ENCODE data around the gene MMP14. TPM values are rescaled to one million over a fixed set of nuclear protein-coding genes. Genes with fewer than 3 reads are reported as not detected.

Gene MMP14
- total and polyA plus RNA-seq, 2 of the 13 experiments (the other 11 are each of a cell fraction or from before 2014, with no cell fraction given), result 5.2 to 9.8 TPM

DNA sequence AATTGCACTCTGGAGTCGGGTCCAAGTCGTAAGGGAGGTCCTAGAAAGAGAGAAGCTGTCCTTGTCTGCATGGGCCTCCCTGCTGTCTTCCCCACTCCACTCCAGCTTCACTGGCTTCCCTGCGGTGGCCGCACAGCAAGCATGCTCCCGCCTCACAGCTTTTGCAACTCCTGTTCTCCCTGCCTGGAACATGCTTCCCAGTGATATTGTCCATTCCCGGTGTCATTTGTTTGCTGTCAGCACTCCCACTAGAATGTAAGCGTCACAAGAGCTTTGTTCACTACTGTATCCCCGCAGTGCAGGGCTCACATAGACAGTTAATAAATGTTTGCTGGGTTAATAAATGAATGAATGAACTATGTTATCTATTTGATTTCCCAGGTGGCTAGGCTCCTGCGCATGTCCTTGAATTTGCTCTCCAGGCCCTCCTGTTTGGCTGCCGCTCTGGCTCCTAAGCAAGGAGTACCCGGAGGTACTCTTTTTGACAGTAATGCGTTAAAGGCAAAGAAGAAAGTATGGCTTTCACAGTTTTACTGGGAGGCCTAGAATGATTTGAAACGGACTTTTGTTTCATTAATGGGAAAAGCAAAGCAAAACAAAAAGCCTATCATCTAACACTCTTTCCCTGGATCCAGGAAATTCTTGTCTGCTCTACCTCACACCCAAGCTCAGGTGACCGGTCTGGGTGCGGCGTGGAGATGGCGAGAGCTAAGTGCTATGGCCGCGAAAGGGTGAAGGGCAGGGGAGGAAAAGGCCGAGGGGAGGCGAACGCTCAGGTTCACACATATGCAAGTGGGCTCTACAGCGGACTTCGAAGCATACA is 15.0 kb upstream of the MMP14 start (continued):
- TF ChIP-seq FUBP1 (CRISPR knock-in tag; IDR thresholded peaks at IDR 0.05; ENCODE audit: borderline replicate concordance) (0 out of 2 replicates have a peak, but pooled peaks have one; percentile 44), TFAP4 (IDR thresholded peaks at IDR 0.05; ENCODE audit: borderline replicate concordance, low read depth) (no peak), ZNF777 (CRISPR knock-in tag; IDR thresholded peaks at IDR 0.05) (peak; percentile 57), MIXL1 (CRISPR knock-in tag; IDR thresholded peaks at IDR 0.05) (peak; percentile 79), RARA (CRISPR knock-in tag; IDR thresholded peaks at IDR 0.05) (peak; percentile 72), SP1 (IDR thresholded peaks at IDR 0.05) (no peak), SP1 (CRISPR knock-in tag; IDR thresholded peaks at IDR 0.05) (0 out of 2 replicates have a peak, but pooled peaks have one; percentile 21), ARNT2 (CRISPR knock-in tag; IDR thresholded peaks at IDR 0.05; ENCODE audit: low read depth) (peak; percentile 73; the same call in 1 of the 2 replicates), PAWR (CRISPR knock-in tag; IDR thresholded peaks at IDR 0.05; ENCODE audit: borderline replicate concordance) (0 out of 2 replicates have a peak, but pooled peaks have one; percentile 86), ZNF607 (CRISPR knock-in tag; IDR thresholded peaks at IDR 0.05; ENCODE audit: borderline replicate concordance) (peak; percentile 82), MEF2D (CRISPR knock-in tag; IDR thresholded peaks at IDR 0.05) (peak; percentile 32; the same call in 1 of the 2 replicates), ZNF121 (CRISPR knock-in tag; IDR thresholded peaks at IDR 0.05) (no peak), HOXA3 (CRISPR knock-in tag; IDR thresholded peaks at IDR 0.05) (peak; percentile 77), EEA1 (CRISPR knock-in tag; IDR thresholded peaks at IDR 0.05; ENCODE audit: borderline replicate concordance) (peak; percentile 88; the same call in 1 of the 2 replicates), BCL3 (CRISPR knock-in tag; IDR thresholded peaks at IDR 0.05) (peak; percentile 92), SNAI1 (CRISPR knock-in tag; IDR thresholded peaks at IDR 0.05; ENCODE audit: borderline replicate concordance) (peak; percentile 68; the same call in 1 of the 2 replicates)
- TF ChIP-seq, protein P1, sequence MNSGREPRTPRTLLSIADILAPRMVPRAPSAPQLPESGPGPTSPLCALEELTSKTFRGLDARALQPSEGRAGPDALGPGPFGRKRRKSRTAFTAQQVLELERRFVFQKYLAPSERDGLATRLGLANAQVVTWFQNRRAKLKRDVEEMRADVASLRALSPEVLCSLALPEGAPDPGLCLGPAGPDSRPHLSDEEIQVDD (CRISPR knock-in tag; IDR thresholded peaks at IDR 0.05; ENCODE audit: borderline replicate concordance), result peak; percentile 97
- TF ChIP-seq, protein P2, sequence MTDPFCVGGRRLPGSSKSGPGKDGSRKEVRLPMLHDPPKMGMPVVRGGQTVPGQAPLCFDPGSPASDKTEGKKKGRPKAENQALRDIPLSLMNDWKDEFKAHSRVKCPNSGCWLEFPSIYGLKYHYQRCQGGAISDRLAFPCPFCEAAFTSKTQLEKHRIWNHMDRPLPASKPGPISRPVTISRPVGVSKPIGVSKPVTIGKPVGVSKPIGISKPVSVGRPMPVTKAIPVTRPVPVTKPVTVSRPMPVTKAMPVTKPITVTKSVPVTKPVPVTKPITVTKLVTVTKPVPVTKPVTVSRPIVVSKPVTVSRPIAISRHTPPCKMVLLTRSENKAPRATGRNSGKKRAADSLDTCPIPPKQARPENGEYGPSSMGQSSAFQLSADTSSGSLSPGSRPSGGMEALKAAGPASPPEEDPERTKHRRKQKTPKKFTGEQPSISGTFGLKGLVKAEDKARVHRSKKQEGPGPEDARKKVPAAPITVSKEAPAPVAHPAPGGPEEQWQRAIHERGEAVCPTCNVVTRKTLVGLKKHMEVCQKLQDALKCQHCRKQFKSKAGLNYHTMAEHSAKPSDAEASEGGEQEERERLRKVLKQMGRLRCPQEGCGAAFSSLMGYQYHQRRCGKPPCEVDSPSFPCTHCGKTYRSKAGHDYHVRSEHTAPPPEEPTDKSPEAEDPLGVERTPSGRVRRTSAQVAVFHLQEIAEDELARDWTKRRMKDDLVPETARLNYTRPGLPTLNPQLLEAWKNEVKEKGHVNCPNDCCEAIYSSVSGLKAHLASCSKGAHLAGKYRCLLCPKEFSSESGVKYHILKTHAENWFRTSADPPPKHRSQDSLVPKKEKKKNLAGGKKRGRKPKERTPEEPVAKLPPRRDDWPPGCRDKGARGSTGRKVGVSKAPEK (CRISPR knock-in tag; IDR thresholded peaks at IDR 0.05; ENCODE audit: borderline replicate concordance), result 0 out of 2 replicates have a peak, but pooled peaks have one; percentile 67
